Measurements from ENCODE around the gene SLC39A3.

GRCh38 chr19:2720777-2721569 is 18.8 kb downstream of the SLC39A3 start, which contains the start of gene DIRAS1:
- no peak for TF ChIP-seq CTCF (IDR thresholded peaks at IDR 0.05)
- no peak for TF ChIP-seq POLR2A (IDR thresholded peaks at IDR 0.05)
